ENCODE measurements around the gene SLC16A3. TPM values are rescaled to one million over a fixed set of nuclear protein-coding genes. Genes with fewer than 3 reads are reported as not detected.

Gene SLC16A3
- polyA plus RNA-seq, 1 of the 3 experiments (the other 2 are of a cell fraction) = 70.7 TPM

GRCh38 chr17:82217120-82217529 is 11.7 kb upstream of the SLC16A3 start (continued):
- TF ChIP-seq USF1 (IDR thresholded peaks at IDR 0.05; ENCODE audit: borderline replicate concordance, low read depth) = no peak
- TF ChIP-seq EZH2phosphoT487 (IDR thresholded peaks at IDR 0.05; ENCODE audit: borderline replicate concordance, low read depth) = no peak
- TF ChIP-seq EP300 (IDR thresholded peaks at IDR 0.05; ENCODE audit: borderline replicate concordance in 1 of 2, low read depth in 1 of 2, low read length in 1 of 2) = no peak
- TF ChIP-seq TCF12 (IDR thresholded peaks at IDR 0.05) = no peak
- no peak for TF ChIP-seq REST (IDR thresholded peaks at IDR 0.05; ENCODE audit: low read depth, low read length)
- no peak for TF ChIP-seq RXRA (IDR thresholded peaks at IDR 0.05; ENCODE audit: borderline replicate concordance, low read depth)
- TF ChIP-seq ZBTB33 (IDR thresholded peaks at IDR 0.05; ENCODE audit: borderline replicate concordance, low read depth) = no peak

- peak overlapping the region; percentile 70 for H3K9ac ChIP-seq
- no peaks in the 10 kb centered on the region for H3K36me3 ChIP-seq (replicated peaks in 1 of 2; ENCODE audit: control insufficient read depth in 1 of 2, insufficient read depth in 2 of 2, low read length in 1 of 2)
- peak; percentile 46 for DNase-seq
- peaks cover 34 to 35% of the 10 kb centered on the region in 2 experiments for H3K4me1 ChIP-seq (ENCODE audit: control insufficient read depth in 1 of 2, insufficient read depth in 2 of 2, low read depth in 1 of 2, low read length in 1 of 2)
- 0 out of 2 replicates have a peak overlapping the region, but pooled peaks have one; percentile 25 for H2AFZ ChIP-seq (ENCODE audit: low read depth)
- no peaks in the 10 kb centered on the region for H3K9me2 ChIP-seq
- CTCF ChIA-PET = interaction anchor here (1.2 to 6.4 kb wide), 2 partner anchors 12 to 19 kb away, joined by 5 to 45 read pairs; no protein-coding TSS in a partner anchor
- 59% methylated on average over 16 of the region's 21 CpGs for WGBS (ENCODE audit: low lambda C conversion rate)
- H3K27ac ChIP-seq (ENCODE audit: low read depth in 2 of 2, low read length in 1 of 2) = peak overlapping the region; percentile 83 to 94
- H3K27me3 ChIP-seq (ENCODE audit: insufficient read depth) = no peaks in the 10 kb centered on the region
- POLR2A ChIA-PET = interaction anchor here (0.6 kb wide), 1 partner anchor 272 kb away, joined by 4 read pairs; no protein-coding TSS in a partner anchor
- H4K20me1 ChIP-seq (ENCODE audit: insufficient read depth) = no peaks in the 10 kb centered on the region
- H3K4me3 ChIP-seq (ENCODE audit: low read depth in 2 of 2, low read length in 1 of 2) = no peak overlapping the region
- H3K79me2 ChIP-seq (ENCODE audit: insufficient read depth) = peaks cover 19% of the 10 kb centered on the region; the same call in 1 of the 2 replicates
- peaks cover 29% of the 10 kb centered on the region for H3F3A ChIP-seq (replicated peaks; ENCODE audit: insufficient read depth)
- H3K4me2 ChIP-seq = peak overlapping the region; percentile 68
- H3K9me3 ChIP-seq = no peaks in the 10 kb centered on the region
- TF ChIP-seq YY1 (IDR thresholded peaks at IDR 0.05; ENCODE audit: low read depth) (no peak), MAX (IDR thresholded peaks at IDR 0.05; ENCODE audit: low read depth) (peak; percentile 82), EP300 (IDR thresholded peaks at IDR 0.05; ENCODE audit: borderline replicate concordance in 1 of 2, low read depth in 1 of 2, low read length in 1 of 2) (peak in 1 of 2 experiments; percentile 84; a peak in 1 of 4 replicates), GATA2 (CRISPR knock-in tag; IDR thresholded peaks at IDR 0.05) (no peak), NRF1 (IDR thresholded peaks at IDR 0.05; ENCODE audit: low read depth, low read length) (no peak), EZH2phosphoT487 (IDR thresholded peaks at IDR 0.05; ENCODE audit: borderline replicate concordance, low read depth) (no peak), FOSL2 (IDR thresholded peaks at IDR 0.05; ENCODE audit: borderline replicate concordance, low read depth) (peak; percentile 95; the same call in 1 of the 2 replicates), SIN3A (IDR thresholded peaks at IDR 0.05; ENCODE audit: borderline replicate concordance, low read depth, low read length) (no peak; the same call in 1 of the 2 replicates), SMC3 (IDR thresholded peaks at IDR 0.05; ENCODE audit: low read depth, low read length) (no peak), IRF3 (IDR thresholded peaks at IDR 0.05; ENCODE audit: low read depth, low read length) (no peak), CTCF (IDR thresholded peaks at IDR 0.05) (no peak), POLR2AphosphoS5 (IDR thresholded peaks at IDR 0.05; ENCODE audit: low read depth, low read length) (peak; percentile 49; the same call in 1 of the 2 replicates), FOXM1 (IDR thresholded peaks at IDR 0.05; ENCODE audit: low read depth) (no peak; the same call in 1 of the 2 replicates)
These were observed 11.2 kb upstream of the SLC16A3 start for GRCh38 chr17:82217530-82218204.

Data from SK-N-SH (cell line).